ENCODE measurements around the gene PAM. TPM values are rescaled to one million over a fixed set of nuclear protein-coding genes. Genes with fewer than 3 reads are reported as not detected.

PAM gene
- total RNA-seq, result 218 TPM

GRCh38 chr5:102754767-102755431, at the start of gene PAM:
TSS of gene PAM (plus strand) at chr5:102755305. CDS start at chr5:102866196, 110,891 bp downstream.

